SKM-1 (cell line): Measurements from ENCODE around the gene RSAD1.

Experiments used
- DNase-seq: peaks from one replicate; lab custom pipeline; 2025; ENCODE audit not compliant: unreplicated experiment; lab: John Stamatoyannopoulos, UW

The RSAD1 gene

GRCh38 chr17:50478391-50479381 is at the start of gene RSAD1:
Gene RSAD1 (plus strand): TSS chr17:50478860. CDS start chr17:50478885, 25 bp downstream.
- peak; percentile 78 for DNase-seq

DNA sequence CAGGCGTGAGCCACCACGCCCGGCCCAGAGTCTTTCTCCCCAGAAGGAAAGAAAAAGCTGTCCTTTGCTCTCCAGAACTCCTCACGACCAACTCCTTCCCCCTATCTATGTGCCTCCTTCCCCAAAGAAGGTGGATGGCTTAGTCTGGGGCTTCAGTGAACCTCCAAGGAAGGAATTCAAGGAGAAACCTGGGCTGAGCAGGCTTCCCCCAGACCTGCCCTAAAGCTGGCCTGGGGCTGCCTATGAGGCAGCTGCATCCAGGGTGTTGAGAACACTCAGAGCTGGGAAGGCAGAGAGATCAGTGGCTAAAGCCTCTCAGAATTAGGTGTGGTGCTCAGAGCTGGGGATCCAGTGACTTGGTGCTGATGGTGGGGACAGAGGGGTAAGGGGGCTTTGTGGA is 48.9 kb upstream of the RSAD1 start:
- DNase-seq = no peak

GRCh38 chr17:50430821-50431618 is 47.6 kb upstream of the RSAD1 start:
- DNase-seq = no peak

DNA sequence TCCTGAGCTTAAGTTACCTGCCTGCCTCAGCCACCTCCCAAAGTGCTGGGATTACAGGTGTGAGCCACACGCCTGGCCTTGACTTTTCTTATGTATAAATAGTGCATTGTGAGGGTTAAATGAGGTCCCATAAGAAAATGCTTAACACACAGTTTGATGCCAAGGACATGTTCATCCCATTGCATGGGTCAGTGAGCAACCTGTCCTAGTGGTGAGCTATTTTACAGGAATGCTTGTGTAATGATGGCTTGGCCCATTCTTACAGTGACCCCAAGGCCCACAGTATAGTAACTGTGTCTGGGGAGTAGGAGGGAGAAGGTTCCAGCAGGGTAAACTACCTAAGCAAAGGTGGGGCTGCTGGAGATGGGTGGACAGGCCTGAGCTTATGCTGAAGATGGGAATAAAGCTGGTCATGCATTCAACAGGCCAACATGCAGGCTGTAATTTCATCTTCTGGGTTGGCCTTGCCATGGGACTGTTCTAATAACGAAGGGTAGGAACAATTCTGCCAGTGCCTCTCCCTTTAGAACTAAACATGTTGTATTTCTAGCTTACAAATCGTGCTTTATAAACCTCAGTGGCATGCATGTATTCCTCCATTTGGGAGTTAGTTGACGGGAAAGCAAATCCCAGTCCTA is 46.4 kb upstream of the RSAD1 start:
- no peak for DNase-seq

DNA sequence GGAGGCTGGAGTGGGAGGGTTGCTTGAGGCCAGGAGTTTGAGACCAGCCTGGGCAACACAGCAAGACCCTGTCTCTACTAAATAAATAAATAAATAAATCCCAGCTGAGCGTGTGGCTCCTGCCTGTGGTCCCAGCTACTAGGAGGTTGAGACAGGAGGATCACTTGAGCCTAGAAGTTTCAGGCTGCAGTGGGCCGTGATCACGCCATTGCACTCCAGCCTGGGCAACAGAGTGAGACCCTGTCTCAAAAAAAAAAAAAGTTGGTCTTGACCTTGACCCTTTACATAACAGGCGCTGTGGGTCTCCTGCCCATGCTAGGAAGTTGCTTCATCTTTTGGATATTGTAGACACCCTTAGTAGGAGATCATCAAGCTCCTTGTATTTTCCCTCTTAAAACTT is 41.3 kb upstream of the RSAD1 start:
- DNase-seq = no peak

GRCh38 chr17:50439008-50439407 is 39.7 kb upstream of the RSAD1 start:
- no peak for DNase-seq

GRCh38 chr17:50440172-50440837 is 38.4 kb upstream of the RSAD1 start:
- no peak for DNase-seq

GRCh38 chr17:50440838-50441829 is 37.5 kb upstream of the RSAD1 start:
- DNase-seq = no peak

DNA sequence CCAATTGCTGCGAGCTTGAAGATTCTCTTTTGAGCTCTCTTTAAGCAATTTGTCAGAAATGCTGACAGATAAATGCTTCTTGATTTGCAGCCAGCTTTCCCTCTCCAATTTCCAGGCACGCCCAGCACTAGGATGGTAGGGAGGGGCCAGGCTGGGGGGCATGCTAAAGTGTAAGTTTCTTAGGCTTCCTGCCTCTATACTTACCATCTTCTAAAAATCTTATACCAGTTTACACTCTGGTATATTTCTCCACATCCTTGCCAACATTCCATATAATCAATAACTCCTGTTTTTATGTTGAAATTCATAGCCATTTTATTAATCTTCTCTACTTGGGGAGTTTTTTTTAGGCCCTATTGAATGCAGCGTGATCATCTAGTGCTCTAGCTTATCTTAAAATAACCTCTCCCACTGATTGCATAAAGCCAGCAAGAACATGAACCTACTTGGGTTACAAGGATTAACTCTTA is 35.1 kb upstream of the RSAD1 start:
- no peak for DNase-seq

DNA sequence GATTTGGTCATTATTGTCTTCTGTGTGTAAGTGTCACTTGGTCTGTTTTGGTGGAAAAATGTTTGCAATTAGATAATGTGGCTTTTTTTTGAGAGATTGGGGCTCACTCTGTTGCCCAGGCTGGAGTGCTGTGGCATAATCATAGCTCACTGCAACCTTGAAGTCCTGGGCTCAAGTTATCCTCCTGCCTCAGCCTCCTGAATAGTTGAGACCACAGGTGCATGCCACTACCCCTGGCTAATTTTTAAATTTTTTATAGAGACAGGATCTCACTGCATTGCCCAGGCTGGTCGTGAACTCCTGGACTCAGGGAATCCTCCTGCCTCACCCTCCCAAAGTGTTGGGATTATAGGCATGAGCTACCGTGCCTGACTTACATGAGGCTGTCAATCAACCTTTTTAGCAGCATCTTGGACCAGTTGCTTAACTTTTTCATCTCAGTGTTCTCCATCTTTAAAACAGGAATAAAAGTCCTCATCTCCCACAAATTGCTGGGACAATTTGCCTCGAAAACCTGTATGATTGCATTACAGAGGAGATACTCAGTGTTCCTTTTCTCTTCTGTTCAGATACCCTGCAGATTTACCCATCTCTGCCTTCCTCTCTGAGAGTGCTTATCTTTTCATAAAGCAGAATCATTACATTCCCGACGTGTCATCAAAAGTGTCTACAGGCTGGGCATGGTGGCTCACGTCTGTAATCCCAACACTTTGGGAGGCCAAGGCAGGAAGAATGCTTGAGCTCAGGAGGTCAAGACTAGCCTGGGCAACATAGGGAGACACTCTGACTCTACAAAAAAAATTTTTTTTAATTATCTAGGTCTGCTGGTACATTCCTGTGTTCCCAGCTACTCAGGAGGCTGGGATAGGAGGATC is 33.6 kb upstream of the RSAD1 start:
- no peak for DNase-seq

- DNase-seq = no peak
Measured at GRCh38 chr17:50445730-50446325, 32.8 kb upstream of the RSAD1 start.

- no peak for DNase-seq
Measured at GRCh38 chr17:50447870-50448595, 30.6 kb upstream of the RSAD1 start.

DNA sequence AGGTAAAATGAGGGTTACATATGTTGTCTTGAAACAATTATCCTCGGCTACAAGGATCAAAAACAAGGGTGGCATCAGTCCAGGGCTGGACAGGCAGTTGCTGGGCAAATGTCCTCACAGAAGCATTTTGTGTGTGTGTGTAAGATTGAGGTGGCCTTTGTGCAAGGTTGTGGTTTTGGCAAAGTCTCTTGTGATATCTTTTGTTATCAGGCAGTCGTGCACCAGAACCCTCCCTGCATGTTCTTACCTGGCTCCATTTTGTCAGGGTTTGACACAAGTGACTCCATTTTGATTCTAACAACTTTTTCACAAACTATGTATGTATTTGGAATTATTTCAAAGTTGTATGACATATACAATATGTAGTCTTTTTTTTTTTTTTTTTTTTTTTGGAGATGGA is 30.0 kb upstream of the RSAD1 start:
- no peak for DNase-seq

DNA sequence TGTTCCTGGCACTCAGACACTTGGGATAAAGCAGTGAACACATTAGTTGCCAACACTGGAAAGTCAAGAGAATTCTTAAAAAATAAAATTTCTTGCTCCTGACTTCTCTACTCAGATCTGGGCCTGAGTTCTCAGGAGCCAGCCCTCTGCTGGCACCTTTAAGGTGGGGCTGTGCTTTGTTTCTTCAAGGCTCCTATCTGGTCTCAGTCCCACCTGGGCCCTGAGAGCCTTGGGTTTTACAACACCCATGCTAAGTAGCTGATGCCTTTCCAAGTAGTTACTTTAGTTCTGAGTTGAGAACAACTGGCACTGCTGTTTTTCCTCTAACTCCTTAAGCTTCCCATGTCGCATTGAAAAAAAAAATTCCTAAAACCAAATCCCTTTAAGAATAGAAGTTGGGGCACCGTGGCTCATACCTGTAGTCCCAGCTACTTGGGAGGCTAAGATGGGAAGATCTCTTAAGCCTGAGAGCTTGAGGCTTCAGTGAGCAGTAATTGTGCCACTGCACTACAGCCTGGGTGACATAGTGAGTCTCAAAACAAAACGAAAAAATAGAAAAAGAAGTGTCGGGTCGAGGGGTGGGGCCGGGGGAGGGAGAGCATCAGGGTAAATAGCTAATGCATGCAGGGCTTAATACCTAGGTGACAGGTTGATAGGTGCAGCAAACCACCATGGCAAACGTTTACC is 26.6 kb upstream of the RSAD1 start:
- no peak for DNase-seq

GRCh38 chr17:50452630-50453300 is 25.9 kb upstream of the RSAD1 start:
- no peak for DNase-seq

DNA sequence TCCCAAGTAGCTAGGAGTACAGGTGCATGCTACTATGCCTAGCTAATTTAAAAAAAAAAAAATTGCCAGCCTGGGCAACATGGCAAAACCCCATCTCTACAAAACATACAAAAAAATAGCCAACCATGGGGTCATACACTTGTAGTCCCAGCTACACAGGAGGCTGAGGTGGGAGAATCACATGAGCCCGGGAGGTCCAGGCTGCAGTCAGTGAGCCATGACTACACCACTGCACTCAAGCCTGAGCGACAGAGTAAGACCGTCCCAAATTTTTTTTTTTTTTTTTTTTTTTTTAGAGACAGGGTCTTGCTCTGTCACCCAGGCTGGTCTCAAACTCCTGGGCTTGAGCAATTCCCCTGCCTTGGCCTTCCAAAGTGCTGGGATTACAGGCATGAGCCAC is 24.8 kb upstream of the RSAD1 start:
- DNase-seq = no peak
